Activated CD8-positive, alpha-beta memory T cell treated with anti-CD3 and anti-CD28 coated beads for 1 hour (primary cell): ENCODE results near the gene CD70.
"Not testable (repeated sequence)": the region's sequence is repeated elsewhere in the genome, so short reads cannot be mapped to it uniquely, and the experiment has no call there.

Experiments used
- DNase-seq, 2 donors: peaks; one replicate each; pipeline ENCODE4 v3.0.0-alpha.2; 2020; ENCODE audit warnings: low read depth in 1 of 2; ENCODE audit errors: extremely low read depth in 1 of 2

CD70 gene

DNA sequence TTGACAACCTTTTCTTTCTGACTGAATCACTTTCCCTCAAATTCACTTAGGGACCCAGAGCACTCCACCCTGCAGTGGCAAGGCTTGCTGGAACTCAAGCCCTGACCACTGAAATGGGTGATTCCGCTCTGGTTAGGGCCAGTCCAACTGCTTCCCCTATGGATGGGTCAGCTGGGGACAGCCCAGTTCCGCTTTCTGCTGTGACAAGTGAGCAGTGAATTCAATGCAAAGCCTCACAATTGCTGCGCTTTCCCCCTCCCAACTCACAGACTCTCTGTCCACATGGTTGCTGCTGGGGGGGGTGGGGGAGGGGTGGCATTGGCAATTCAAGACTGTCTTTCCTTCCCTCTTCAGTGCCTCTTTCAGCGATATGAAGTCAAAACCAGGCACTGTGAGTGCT lies 18.7 kb downstream of the CD70 start:
- DNase-seq, result no peak

DNA sequence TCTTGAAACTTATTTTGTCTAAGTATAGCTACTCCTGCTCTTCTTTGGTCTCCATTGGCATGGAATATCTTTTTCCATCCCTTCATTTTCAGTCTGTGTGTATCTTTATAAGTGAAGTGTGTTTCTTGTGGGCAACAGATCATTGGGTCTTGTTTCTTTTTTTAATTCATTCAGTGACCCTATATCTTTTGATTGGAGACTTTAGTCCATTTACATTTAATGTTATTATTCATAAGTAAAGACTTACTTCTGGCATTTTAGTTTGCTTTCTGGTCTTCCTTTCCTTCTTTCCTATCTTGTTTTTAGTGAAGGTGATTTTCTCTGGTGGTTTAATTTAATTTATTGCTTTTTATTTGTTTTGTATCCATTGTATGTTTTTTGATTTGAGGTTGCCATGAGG lies 19.8 kb downstream of the CD70 start:
- no peak for DNase-seq

DNA sequence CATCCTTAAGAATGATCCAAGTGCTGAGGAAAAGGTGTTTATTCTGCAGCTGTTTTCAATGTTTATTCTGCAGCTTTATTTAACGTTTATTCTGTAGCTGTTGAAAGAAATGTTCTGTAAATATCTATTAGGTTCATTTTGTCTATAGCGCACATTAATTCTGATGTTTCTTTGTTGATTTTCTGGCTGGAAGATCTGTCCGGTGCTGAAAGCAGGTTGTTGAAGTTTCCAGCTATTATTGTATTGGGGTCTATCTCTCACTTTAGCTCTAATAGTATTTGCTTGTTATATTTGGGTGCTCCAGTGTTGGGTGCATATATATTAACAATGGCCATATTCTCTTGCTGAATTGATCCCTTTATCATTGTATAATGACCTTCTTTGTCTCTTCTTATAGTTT lies 20.2 kb downstream of the CD70 start:
- DNase-seq, result no peak

DNA sequence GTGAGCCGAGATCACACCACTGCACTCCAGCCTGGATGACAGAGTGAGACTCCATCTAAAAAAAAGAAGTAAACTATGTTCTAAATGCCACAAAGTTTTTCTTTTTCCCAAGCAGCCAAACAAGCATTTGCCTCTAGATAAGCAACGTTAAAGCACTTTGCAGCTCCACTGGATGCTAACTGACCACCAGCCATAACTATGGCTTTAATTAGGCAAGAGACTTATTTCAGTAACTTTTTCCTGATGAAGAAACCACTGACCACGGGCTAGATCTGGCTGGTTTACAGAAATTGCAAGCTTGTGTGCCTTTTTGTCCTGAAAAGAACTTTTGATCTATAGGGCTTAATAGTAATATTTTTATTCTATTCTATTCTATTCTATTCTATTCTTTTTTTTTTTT lies 22.1 kb downstream of the CD70 start:
- DNase-seq, result no peak

DNA sequence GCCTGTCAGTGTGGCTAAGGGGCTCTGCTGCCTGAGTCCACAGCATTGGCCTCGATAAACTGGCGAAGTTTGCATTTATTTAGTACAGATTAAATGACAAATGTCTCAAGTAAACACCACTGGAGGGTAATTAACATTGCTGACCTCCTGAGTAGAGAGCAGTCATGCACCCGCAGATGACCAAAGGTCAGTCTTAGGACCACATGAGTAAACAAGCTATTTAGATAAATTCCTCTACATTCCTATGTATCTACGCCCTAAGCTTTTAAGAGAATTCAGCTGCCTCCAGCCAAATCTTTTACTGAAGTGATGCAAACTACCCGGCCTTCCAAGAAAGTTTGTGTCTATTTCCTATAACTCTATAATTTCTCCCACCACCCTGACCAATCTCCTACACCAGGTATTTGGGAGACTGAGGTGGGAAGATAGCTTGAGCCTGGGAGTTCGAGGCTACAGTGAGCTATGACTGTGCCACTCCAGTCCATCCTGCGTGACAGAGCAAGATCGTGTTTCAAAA lies 22.9 kb downstream of the CD70 start:
- no peak for DNase-seq

DNA sequence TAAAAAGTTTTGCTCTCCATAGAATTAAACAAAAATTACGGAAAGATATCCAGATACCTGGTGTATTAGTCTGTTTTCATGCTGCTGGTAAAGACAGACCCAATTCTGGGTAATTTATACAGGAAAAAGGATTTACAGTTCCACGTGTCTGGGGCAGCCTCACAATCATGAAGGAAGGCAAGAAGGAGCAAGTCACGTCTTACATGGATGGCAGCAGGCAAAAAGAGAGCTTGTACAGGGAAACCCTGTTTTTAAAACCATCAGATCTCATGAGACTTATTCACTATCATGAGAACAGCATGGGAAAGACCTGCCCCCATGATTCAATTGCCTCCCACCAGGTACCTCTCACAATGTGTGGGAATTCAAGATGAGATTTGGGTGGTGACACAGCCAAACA lies 24.2 kb downstream of the CD70 start:
- not testable (repeated sequence) for DNase-seq

DNA sequence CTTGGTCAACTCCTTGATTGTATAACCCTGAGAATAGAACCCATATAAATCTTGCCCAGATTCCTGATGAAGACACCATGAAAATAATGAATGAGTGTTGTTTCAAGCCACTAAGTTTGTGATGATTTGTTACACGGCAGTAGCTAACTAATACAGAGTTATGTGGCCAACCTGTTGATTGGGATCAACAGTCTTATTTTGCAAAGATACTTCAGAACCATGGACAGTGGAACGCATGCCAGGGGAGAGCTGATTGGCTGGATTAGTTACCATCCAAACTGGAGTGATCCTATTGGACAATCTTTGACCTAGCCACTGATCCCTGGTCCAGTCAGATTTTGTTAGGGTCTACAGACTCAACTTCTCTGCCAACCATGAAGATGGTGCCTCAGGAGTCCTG lies 26.6 kb downstream of the CD70 start:
- DNase-seq, result no peak

DNA sequence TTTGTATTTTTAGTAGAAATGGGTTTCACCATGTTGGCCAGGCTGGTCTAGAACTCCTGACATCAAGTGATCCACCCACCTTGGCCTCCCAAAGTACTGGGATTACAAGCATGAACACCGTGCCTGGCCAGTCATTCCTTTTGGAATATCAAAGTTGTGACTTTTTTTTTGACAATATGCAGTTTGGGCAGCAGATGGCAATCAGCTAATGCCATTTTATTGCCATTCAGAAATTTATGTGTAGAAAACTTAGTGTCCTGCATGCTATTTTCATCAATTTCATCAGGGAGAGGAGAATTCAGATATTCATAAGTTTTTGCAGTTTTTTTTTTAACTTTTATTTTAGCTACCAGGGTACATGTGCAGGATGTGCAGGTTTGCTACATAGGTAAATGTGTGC lies 28.5 kb downstream of the CD70 start:
- not testable (repeated sequence) for DNase-seq

DNA sequence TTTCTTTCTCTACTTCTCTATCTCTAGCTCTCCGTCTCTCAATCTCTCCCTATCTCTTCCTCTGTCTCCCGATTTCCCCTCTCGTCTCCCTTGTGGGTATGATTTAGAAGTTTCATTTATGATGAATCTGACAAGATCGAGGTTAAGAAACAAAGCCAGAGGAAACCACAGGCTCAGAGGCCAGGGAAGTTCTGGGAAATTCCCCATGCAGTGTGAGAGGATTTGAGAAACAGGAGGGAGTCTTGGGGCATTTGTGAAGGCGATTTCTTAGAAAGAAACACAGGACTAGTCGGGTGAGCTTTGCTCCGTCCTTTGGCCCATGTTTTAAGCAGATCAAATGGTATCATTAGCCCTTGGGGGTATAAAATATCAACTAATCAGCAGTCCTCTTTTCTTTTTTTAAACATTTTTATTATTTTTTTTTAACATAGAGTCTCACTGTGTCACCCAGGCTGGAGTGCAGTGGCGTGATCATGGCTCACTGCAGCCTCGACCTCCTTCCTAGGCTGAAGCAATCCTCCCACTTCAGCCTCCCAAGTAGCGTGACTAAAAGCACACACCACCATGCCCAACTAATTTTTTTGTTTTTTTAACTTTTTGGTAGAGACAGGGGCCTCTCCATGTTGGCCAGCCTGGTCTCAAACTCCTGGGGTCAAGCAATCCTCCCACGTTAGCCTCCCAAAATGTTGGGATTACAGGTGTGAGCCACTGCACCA lies 34.3 kb downstream of the CD70 start:
- no peak for DNase-seq

DNA sequence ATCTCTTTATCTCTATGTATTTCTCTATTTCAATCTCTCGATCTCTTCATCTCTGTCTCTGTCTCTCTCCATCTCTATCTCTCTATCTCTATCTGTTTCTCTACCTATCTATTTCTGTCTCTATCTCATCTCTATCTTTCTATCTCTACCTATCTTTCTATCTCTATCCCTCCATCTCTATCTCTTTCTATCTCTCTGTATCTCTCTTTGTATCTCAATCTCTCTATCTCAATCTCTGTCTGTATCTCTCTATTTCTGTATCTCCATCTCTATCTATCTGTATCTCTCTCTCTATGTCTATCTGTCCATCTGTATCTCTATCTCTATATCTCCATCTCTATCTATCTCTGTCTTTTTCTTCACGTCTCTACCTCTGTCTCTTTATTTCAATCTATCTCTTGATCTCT lies 34.9 kb downstream of the CD70 start:
- no peak for DNase-seq

DNA sequence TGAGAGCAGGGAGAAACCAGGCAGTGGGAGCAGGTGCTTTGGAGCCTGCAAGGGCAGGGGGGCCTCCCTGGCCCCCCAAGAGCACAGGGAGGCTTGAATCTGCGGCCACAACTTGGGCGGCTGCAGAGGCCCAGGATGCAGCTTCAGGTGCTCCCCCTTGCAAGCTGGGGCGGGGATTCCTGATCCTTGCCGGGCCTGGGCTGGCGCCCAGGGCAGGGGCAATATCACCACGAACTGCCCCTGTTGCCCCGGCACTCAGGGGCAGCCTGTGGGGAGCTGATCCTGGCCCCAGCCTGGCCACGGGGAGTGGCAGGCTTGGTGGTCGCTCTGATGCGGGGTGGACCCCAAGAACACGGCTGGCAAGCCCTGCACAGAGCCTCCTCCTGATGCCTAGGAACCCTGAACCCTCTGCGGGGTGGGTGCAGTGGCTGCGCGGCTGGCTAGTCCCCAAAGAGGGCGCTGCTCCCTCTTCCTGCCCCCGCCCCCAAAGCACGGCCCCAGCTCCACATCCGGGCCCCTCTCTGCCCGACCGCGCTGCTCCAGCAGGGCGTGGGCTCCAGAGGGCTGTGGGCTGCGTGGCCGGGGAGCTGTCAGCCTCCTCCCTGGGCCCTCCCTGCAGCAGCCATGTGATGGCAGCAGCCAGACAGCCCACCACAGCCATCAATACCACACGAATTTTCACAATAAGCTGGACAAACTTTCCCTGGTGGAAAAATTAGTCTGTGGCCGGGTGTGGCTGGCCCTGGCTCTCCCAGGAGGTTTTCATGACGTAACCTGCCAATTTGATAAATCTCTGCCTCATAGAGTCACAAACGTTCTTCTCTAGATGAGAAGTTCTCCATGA lies 39.1 kb downstream of the CD70 start:
- DNase-seq, result peak; percentile 18 to 48

DNA sequence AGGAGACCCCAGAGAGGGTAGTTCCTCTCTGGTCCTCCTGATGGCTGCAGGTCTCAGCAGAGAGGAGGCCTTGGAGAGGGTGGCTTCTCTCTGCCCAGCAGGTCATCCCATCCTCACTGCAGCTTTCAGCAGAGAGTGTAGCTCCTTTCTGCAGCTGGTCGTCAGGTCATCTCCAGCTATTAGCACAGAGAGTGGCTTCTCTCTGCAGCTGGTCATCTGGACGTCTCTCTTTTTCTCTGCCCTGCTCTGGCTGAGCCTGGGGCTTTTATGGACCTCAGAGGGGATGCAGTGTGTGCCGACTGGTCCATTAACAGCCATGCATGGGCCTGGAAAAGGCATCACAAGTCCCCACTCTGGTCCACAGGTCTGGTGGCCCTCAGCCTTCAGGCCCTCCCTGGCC lies 39.9 kb downstream of the CD70 start:
- DNase-seq, result no peak

DNA sequence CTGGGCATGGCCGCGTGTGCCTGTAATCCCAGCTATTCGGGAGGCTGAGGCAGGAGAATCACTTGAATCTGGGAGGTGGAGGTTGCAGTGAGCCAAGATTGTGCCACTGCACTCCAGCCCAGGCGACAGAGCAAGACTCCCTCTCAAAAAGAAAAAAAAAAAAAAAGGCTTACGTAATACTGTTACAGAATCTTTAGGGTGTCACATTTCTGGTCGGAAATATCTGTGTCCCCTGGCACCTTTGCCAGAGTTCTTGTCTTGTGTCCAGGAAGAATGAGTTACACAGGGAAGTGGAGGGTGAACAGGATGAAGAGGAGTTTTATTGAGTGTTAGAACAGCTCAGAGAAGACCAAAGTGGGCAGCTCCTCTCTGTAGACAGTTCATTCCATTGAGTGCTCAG lies 40.3 kb downstream of the CD70 start:
- DNase-seq, result not testable (repeated sequence)

DNA sequence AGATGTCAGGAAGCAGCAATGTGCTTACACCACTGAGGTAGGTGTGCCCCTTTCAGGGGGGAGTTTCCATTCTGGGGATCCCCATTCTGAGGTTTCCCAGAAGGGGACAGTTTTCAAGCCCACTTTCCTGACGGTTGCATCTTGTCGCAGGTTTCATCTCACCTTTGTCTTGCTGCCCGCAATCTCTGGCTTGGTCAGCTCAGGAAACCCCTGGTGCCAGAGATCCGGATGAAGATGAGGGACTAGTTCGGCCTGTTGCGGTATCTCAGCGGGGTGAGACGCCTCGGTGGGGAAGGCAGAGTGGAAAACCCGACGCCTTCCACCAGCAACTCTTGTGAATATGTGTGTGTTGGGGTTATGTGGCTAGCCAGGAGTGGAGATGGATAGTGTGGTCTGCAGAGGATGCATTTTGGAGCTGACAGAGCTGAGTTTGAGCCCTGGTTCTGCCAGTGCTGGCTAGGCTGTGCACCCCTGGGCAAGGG lies 47.0 kb downstream of the CD70 start:
- DNase-seq, result no peak

DNA sequence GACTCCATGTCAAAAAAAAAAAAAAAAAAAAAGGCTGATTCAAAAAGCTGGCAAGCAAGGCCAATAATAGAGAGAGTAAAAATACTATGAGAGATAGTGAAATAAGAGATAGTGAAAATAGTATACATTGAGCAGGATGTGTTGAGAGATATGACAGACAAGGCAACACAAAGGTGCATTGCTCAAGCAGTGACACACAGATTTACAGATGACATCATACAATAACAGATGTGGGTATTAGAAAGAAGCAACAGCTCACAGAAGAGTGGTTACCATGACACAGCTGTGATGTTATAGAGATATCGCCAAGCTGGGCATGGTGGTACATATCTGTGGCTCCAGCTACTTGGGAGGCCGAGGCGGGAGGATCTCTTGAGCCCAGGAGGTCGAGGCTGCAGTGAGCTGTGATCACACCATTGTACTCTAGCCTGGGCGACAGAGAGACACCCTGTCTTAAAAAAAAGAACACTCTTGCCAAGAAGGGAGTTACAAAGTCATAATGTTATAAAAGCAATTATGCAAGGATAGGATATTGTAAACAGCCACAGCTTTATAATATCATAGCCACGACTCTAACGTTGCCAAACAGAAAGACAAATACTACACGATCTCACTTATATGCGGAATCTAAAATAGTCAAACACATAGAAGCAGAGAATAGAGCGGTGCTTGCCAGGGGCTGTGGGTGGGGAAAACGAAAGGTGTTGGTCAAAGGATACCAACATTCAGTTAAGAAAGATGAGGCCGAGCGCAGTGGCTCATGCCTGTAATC lies 49.8 kb downstream of the CD70 start:
- no peak for DNase-seq

DNA sequence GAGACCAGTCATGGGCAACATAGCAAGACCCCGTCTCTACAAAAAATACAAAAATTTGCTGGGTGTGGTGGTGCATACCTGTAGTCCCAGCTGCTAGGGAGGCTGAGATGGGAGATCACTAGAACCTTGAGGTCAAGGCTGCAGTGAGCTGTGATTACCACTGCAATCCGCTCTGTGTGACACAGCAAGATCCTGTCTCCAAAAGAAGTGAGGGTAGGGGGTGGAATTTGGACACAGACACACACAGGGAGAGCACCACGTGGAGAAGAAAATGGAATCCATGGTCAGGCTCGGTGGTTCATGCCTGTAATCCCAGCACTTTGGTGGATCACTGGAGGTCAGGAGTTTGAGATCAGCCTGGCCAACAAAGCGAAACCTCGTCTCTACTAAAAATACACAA lies 51.4 kb downstream of the CD70 start:
- DNase-seq, result no peak
